ENCODE results near the gene TAF4.
"Not testable (repeated sequence)": the region's sequence is repeated elsewhere in the genome, so short reads cannot be mapped to it uniquely, and the experiment has no call there.

The TAF4 gene

DNA sequence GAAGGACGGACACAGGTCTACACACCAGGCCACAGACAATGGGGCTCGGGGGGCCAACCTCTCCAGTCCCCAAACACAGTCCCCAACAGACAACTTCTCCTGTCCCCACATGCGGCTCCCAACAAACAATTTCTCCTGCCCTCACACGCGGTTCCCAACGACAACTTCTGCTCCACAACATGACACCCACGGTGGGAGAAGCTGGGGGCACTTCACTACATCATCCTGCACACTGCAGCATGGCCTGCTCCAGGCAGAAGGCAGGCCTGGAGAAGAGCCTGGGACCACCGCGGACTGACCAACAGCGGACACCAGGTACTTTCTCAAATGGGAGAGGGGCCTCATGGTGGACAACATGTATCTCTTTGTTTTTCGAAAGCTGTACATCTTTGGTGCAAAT, 6.7 kb downstream of the TAF4 start:
- DNase-seq (ENCODE audit: low read depth): no peak

GRCh38 chr20:62056975-62057374, 8.7 kb downstream of the TAF4 start:
- DNase-seq (ENCODE audit: low read depth): no peak

GRCh38 chr20:62056377-62056776, 9.3 kb downstream of the TAF4 start:
- DNase-seq (ENCODE audit: low read depth): no peak

DNA sequence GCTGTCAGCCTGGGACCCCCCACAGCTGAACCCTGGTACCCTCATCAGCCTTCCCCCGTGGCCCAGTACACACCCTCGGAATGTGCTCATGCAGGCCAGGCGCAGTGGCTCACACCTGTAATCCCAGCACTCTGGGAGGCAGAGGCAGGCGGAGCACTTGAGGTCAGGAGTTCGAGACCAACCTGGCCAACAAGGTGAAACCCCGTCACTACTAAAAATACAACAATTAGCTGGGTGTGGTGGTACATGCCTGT, 9.9 kb downstream of the TAF4 start:
- not testable (repeated sequence) for DNase-seq (ENCODE audit: low read depth)

GRCh38 chr20:62055106-62055861, 10.4 kb downstream of the TAF4 start:
- no peak for DNase-seq (ENCODE audit: low read depth)

GRCh38 chr20:62054451-62054953, 11.2 kb downstream of the TAF4 start:
- DNase-seq (ENCODE audit: low read depth): no peak

GRCh38 chr20:62053465-62054196, 12.1 kb downstream of the TAF4 start:
- no peak for DNase-seq (ENCODE audit: low read depth)

DNA sequence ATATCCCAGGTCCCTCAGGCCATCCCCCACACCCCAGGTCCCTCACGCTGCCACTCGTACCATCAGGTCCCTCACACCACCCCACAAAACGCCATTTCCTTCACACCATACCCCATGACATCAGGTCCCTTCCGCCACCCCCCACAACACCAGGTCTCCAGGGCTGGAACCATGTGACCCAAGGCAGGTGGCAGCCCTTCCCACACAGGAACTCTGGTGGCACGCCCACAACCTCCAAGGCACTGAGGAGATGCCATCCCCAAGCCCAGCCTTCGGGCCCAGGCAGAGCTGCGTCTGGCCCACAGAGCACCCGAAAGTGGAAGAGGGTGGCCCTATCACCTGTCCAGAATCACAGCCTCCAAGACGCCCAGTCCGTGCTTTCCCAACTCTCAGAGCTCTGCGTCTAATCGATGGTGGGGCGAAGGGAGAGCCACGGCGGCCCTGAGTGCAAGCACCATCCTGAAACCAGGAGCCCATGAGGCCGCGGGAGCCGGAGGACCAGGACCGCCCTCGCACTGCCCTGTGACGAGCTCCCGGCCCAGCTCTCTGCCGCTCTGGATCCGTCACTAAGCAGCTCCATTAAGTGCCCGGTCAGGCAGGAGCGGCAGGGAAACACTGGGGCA, 12.7 kb downstream of the TAF4 start:
- no peak for DNase-seq (ENCODE audit: low read depth)

DNA sequence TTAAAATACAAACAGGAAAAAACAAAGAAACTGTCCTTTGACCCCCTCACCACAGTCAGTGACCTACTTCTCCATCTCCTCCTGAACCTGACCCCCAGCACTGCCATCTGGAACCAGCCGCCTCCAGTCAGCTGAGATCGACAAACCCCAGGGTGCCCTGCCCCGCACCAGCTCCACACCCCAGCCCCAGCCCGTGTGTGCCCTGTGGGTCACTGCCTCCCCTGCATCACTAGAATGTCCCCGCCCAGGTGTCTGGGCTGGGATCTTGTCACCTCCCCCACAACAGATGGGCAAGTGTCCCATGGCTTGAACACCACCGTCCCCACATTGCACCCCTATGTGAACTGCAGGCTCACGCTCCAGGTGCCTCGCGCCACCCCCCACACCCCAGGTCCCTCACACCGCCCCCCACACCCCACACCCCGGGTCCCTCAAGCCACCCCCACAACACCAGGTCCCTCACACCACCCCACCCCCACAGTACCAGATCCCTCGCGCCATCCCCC, 13.3 kb downstream of the TAF4 start:
- no peak for DNase-seq (ENCODE audit: low read depth)

DNA sequence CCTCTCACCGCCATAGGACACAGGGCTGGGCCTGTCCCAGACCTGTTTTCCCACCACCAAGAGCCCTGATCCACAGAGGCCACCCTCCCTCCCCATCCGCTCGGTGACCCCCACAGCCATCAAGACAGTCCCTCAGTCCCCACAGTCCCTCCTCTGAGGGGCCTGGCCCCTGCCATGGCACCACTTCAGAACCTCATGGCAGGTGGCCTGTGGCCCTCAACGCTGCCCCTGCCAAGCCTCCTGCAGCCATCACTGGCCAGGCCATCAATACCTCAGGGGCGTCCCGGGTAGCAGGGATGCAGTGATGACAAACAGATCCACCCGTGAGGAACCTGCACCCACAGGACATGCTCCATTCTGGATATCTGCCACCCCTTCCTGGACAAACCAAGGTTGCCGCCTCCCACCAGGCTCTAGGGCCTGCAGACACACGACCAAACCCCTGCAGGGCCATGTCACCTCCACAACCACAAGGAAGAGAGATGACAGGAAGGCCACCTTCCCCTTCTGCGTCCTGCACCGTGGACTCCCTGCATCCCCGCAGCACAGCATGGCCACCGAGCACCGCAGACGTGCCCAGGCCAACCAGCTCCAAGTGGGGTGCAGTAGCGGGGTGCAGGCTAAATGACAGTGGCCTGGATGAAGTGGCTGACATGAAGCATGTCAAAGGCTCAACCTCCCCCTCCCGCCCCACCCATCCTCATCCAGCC, 14.0 kb downstream of the TAF4 start:
- no peak for DNase-seq (ENCODE audit: low read depth)

DNA sequence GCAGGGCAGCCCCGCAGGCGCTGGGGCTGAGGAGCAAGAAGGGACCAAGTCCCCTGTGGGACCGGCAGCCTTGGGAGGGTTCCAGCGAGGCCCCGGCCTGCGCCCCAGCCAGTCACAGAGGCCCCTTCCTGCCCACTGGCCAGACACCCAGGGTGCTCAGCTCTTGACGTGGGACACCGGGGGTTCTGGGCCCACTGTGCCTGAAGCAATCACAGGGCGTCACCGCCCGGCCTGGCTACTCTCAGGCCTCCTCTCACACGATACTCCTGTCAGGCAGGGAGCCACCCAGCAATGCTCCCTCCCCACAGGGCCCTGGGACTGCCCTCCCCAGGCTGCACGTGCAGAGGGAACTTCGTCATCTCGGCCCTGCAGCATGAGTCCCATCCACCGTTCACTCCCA, 14.5 kb downstream of the TAF4 start:
- no peak for DNase-seq (ENCODE audit: low read depth)

- DNase-seq (ENCODE audit: low read depth): no peak
Observed at GRCh38 chr20:62050166-62051120, 15.2 kb downstream of the TAF4 start.

DNA sequence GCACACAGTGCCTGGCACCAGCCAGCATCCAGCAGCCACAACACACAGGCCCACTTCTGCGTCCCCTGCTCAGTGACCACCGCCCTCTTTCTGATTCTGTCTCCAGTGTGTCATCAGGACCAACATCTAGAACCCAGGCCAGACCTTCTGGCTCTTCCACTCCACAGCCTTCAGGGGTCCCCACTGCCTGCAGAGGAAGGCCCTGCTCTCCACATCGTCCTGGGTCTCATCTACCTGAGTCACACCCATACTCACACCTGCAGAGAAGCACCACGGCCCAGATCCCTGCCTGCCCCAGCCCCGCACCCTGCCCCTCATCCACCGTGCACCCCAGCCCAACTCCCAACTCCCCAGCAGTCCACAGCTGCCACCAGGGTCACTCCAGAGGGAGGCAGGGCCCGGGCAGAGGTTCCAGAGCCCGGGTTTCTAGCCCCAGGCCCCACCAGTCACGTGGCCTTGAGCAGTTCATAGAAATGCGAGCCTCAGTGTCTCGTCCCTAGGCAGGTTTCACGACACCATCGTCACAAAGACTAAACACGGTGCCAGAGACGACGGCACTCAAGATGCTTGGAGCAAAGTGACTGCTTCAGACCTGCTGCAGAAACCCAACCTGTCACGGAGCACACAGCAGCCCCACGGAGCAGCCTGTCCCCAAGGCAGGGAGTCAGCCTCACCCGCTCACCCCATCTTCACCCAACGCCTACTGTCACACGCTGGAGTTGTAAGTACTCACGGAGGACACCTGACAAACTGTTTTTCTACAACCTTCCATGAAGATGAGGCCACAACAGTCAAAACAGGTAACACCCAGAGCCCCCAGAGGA, 16.1 kb downstream of the TAF4 start:
- DNase-seq (ENCODE audit: low read depth): no peak

DNA sequence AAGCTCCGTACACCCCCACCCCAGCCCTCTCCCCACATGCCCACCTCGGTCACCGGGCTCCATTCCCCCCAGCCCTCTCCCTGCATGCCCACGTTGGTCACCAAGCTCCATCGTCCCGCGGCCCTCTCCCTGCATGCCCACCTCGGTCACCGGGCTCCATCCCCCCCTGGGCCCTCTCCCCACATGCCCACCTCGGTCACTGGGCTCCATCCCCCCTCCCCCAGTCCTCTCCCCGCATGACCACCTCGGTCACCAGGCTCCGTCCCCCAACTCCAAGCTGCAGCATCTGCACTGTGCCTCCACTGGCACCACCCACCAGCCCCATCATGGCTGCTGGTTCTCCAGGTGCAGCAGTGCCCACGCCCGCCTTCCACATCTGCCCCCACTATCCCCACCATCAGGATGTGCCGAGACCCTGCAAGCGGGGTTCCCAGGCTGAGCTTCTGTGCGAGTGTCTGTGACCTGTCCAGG, 16.8 kb downstream of the TAF4 start:
- DNase-seq (ENCODE audit: low read depth): no peak

DNA sequence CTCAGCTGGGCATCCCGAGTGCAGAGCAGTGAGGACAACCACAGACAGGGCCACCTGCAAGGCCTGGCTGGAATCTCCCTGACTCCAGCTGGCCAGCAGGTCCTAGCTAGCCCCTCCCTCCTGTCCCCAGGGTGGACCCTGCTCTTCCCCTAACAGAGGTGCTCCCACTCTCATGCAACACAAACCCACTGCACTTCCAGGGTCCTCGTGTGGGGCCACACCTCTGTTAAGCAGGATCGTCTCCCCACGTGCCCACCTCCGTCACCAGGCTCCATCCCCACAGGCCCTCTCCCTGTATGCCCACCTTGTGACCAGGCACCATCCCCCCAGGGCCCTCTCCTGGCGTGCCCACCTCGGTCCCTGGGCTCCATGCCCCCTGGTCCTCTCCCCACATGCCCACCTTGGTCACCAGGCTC, 17.3 kb downstream of the TAF4 start:
- DNase-seq (ENCODE audit: low read depth): no peak

GRCh38 chr20:62047666-62048345, 17.9 kb downstream of the TAF4 start:
- DNase-seq (ENCODE audit: low read depth): no peak

DNA sequence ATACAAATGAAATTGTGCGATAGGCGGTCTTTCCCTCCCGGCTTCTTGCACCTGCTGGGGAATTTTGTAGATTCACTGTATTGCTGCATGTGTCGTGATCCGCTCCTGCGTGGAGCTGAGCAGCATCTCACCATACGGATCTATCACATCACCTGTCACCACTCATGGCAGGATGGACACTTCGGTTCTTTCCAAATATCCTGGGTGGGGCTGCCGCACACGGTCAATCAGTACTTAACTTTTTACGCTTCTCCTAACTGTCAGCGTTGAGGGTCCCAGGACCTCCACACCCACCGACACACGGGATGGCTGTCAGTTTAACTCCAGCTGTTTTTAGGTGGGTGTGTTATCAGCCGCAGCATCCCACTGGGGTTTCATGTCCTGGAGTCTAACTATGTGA, 19.2 kb downstream of the TAF4 start:
- no peak for DNase-seq (ENCODE audit: low read depth)

- no peak for DNase-seq (ENCODE audit: low read depth)
Observed at GRCh38 chr20:62045529-62046285, 20.0 kb downstream of the TAF4 start.

DNA sequence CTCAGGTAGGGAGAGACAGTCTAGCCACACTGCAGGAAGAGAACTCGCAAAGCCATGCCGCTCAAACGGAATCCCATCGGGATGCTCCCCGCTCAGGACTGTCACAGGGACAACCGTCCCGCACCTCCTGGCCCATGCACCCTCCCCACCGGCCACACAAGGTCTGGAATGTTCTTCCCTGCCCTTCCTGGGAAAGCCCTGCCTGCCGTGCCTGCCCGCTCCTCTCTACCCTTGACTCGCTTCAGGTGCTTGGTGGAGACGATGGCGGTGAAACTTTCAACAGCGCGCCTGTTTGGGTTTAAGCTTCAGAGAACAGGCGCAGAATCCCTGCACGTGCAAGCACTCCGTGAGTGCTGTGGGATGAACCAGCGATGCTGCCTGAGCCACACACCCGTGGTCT, 20.6 kb downstream of the TAF4 start:
- DNase-seq (ENCODE audit: low read depth): no peak
